Fibroblast of lung (primary cell): Measurements from ENCODE around the gene A1BG.

Experiments used
- CTCF ChIP-seq, 2 donors: IDR thresholded peaks in 1 of 2; conservative IDR thresholded peaks in 1 of 2; 1 replicate in 1 of 2; 2 replicates in 1 of 2; pipeline ENCODE4 v1.5.1; 2011 to 2012; ENCODE audit warnings: low read length in 2 of 2, control low read depth in 1 of 2, inconsistent platforms in 1 of 2, low read depth in 1 of 2, mild to moderate bottlenecking in 1 of 2
- EZH2 ChIP-seq: IDR thresholded peaks from 2 replicates; pipeline ENCODE4 v1.5.1; 2012; ENCODE audit warnings: low read length, control low read depth, mild to moderate bottlenecking; ENCODE audit errors: missing control alignments

- TF ChIP-seq CTCF (conservative IDR thresholded peaks at IDR 0.05 in 1 of 2, IDR thresholded peaks at IDR 0.05 in 1 of 2; ENCODE audit: low read depth in 1 of 2, low read length in 2 of 2), result no peak
- no peak for TF ChIP-seq EZH2
Measured at GRCh38 chr19:58382997-58383603, 29.8 kb upstream of the A1BG start.
